MCF 10A (cell line): ENCODE data around the gene MLXIP. TPM values are rescaled to one million over a fixed set of nuclear protein-coding genes. Genes with fewer than 3 reads are reported as not detected.

ENCODE experiments used
- BruUV-seq: library from RNA; stranded (reverse); fragments of 400-500 nt; replicated peaks from 2 replicates; lab custom pipeline; 2021; lab: Mats Ljungman, UMichigan
- CTCF ChIA-PET: fragments of 300-600 bp; sonication (Branson Sonifier 250); formaldehyde crosslinking; extraction: SDS; loops from one replicate; lab custom pipeline; 2021; ENCODE audit warnings: antibody characterized with exemption, inconsistent platforms; lab: Yijun Ruan, JAX
- POLR2A ChIA-PET: fragments of 300-600, 350-650 bp; sonication (Branson Sonifier 250); formaldehyde crosslinking; extraction: SDS; loops from one replicate; lab custom pipeline; 2020; ENCODE audit warnings: antibody characterized with exemption, inconsistent platforms; lab: Yijun Ruan, JAX
- DNase-seq: peaks from one replicate; pipeline ENCODE4 v3.0.0-alpha.2; 2018; ENCODE audit not compliant: unreplicated experiment
- H3K27ac Mint-ChIP-seq: one replicate; pipeline ENCODE4 v1.8.0; 2022; ENCODE audit warnings: mild to moderate bottlenecking, low read depth, mixed read lengths; ENCODE audit not compliant: unreplicated experiment
- H3K27me3 Mint-ChIP-seq: one replicate; pipeline ENCODE4 v1.8.0; 2022; ENCODE audit warnings: mixed read lengths; ENCODE audit not compliant: insufficient read depth, unreplicated experiment
- H3K36me3 Mint-ChIP-seq: one replicate; pipeline ENCODE4 v1.8.0; 2022; ENCODE audit warnings: mild to moderate bottlenecking, moderate library complexity, mixed read lengths; ENCODE audit not compliant: insufficient read depth, unreplicated experiment
- H3K4me1 Mint-ChIP-seq: one replicate; pipeline ENCODE4 v1.8.0; 2022; ENCODE audit warnings: mixed read lengths; ENCODE audit not compliant: insufficient read depth, unreplicated experiment
- H3K4me3 Mint-ChIP-seq: one replicate; pipeline ENCODE4 v1.8.0; 2022; ENCODE audit warnings: mild to moderate bottlenecking, moderate library complexity, mixed read lengths; ENCODE audit not compliant: unreplicated experiment
- H3K9me3 Mint-ChIP-seq: one replicate; pipeline ENCODE4 v1.8.0; 2022; ENCODE audit warnings: mixed read lengths; ENCODE audit not compliant: unreplicated experiment
- CTCF ChIP-seq: fragments of 200-600 bp; IDR thresholded peaks from one replicate; pipeline ENCODE4 v1.8.0; 2022; ENCODE audit warnings: antibody characterized with exemption, mild to moderate bottlenecking; ENCODE audit not compliant: unreplicated experiment
- intact Hi-C: fragments of 100-400 bp; cut with micrococcal nuclease; formaldehyde crosslinking; loops from 2 replicates; pipeline ENCODE4 v1.14.1; 2022
- total RNA-seq: library from RNA; stranded (reverse); gene quantifications from 2 replicates; pipeline ENCODE4 v1.2.3, GENCODE V29; 2022

Gene MLXIP
- total RNA-seq, 1 experiment from 2014 or later = 35.6 TPM

DNA sequence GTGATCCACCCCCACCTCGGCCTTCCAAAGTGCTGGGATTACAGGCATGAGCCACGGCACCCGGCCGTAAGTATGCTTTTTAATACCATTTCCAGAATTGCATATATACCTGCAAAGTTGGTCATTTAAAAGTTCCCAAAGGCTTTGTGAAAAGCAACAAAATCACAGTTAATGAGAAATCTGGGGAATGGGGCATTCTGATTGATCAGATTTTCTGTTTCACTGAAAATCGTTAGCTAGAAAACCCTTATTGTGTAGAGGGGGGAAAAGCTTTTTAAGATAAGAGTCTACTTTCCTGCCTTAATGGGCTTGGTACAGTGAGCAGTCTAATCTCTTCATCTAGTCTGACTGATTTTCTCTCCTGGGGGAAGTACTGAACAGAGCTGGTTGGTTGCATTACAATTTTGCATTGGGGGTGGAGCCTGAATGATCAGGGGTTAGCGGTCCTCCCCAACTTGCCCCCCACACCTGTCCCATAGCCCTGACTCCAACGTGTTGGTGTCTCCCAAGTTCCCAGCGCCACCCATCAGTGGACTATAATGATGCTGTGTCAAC, 71.6 kb downstream of the MLXIP start:
- no peak for DNase-seq
- Mint-ChIP-seq H3K4me1 (no peaks in the 10 kb centered on the region), H3K27me3 (peaks cover 13% of the 10 kb centered on the region), H3K27ac (no peak overlapping the region), H3K9me3 (no peaks in the 10 kb centered on the region), H3K4me3 (no peak overlapping the region), H3K36me3 (peaks cover 5% of the 10 kb centered on the region)
- CTCF ChIA-PET = interaction anchor here (0.6 to 1.5 kb wide), 3 partner anchors 21 to 465 kb away, joined by 3 to 8 read pairs (median 3); no protein-coding TSS in a partner anchor
- POLR2A ChIA-PET = no interaction called here
- no TSS peak for BruUV-seq
- TF ChIP-seq CTCF = no peak
- intact Hi-C loops = no loop called here

DNA sequence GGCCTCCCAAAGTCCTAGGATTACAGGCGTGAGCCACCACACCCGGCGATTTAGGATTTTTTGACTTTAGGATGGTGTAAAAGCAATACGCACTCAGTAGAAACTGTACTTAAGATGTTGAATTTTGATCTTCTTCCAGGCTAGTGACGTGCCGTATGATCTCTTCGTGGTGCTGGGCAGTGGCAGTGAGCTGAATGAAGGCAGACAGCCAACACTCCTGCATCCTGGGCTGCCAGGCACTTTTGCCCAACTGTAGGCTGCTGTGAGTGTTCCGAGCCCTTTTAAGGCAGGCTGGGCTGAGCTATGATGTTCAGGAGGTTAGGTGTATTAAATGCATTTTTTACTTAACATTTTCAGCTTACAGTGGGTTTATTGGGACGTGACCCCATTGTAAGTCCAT, 74.2 kb downstream of the MLXIP start:
- intact Hi-C loops = no loop called here
- BruUV-seq = no TSS peak
- Mint-ChIP-seq H3K9me3 (no peaks in the 10 kb centered on the region), H3K4me3 (no peak overlapping the region), H3K36me3 (no peaks in the 10 kb centered on the region), H3K27me3 (peaks cover 13% of the 10 kb centered on the region), H3K27ac (no peak overlapping the region), H3K4me1 (no peaks in the 10 kb centered on the region)
- ChIA-PET CTCF (interaction anchor here (0.6 kb wide), 2 partner anchors 155 to 1214 kb away, joined by 3 to 6 read pairs; no protein-coding TSS in a partner anchor), POLR2A (interaction anchor here (0.6 kb wide), 1 partner anchor 102 kb away, joined by 3 read pairs; no protein-coding TSS in a partner anchor)
- no peak for DNase-seq
- TF ChIP-seq CTCF = no peak

DNA sequence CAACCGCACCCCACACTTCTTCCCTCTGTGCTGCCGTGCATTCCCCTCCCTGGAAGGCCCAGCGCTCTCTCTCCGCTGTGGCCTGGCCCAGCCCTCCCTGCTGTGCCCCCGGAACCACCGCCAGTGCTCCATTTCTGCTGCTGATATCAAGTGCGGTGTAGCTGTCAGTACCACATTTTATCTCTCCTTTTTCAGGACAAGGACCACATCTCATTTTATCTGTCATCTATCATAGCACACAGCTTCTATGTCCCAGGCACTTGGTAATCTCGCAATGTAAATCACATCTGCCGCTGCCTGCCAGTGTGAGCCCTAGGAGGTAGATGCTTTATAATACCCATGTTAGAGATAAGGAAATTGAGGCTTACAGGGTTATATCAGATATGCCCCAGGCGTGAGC, 77.1 kb downstream of the MLXIP start:
- Mint-ChIP-seq H3K4me1 (peaks cover 6% of the 10 kb centered on the region), H3K27ac (no peak overlapping the region), H3K9me3 (no peaks in the 10 kb centered on the region), H3K36me3 (peaks cover 4% of the 10 kb centered on the region), H3K27me3 (peaks cover 13% of the 10 kb centered on the region), H3K4me3 (no peak overlapping the region)
- no TSS peak for BruUV-seq
- CTCF ChIA-PET = interaction anchor here (0.6 to 1.5 kb wide), 2 partner anchors 32 to 165 kb away, joined by 3 to 4 read pairs; no protein-coding TSS in a partner anchor
- POLR2A ChIA-PET = interaction anchor here (0.5 to 0.6 kb wide), 3 partner anchors 667 to 1711 kb away, joined by 3 read pairs; no protein-coding TSS in a partner anchor
- intact Hi-C loops = no loop called here
- DNase-seq = no peak
- no peak for TF ChIP-seq CTCF

- no TSS peak for BruUV-seq
- Mint-ChIP-seq H3K9me3 (no peaks in the 10 kb centered on the region), H3K27ac (no peak overlapping the region), H3K27me3 (no peaks in the 10 kb centered on the region), H3K4me3 (no peak overlapping the region), H3K36me3 (peaks cover 11% of the 10 kb centered on the region), H3K4me1 (peaks cover 6% of the 10 kb centered on the region)
- DNase-seq = peak; percentile 4
- TF ChIP-seq CTCF = no peak
- POLR2A ChIA-PET = no interaction called here
- CTCF ChIA-PET = interaction anchor here (0.8 to 1.5 kb wide), 3 partner anchors 27 to 32 kb away, joined by 3 to 5 read pairs (median 4); no protein-coding TSS in a partner anchor
- intact Hi-C loops = no loop called here
These were observed 80.2 kb downstream of the MLXIP start for GRCh38 chr12:122158700-122159285.
